HFFc6 (cell line): Measurements from ENCODE around the gene SPATA31A1. TPM values are rescaled to one million over a fixed set of nuclear protein-coding genes. Genes with fewer than 3 reads are reported as not detected.
"Not testable (repeated sequence)": the region's sequence is repeated elsewhere in the genome, so short reads cannot be mapped to it uniquely, and the experiment has no call there.

Experiments used
- DNase-seq: peaks from one replicate; pipeline ENCODE4 v3.0.0-alpha.2; 2018
- H3K27ac Mint-ChIP-seq: 2 replicates; pipeline ENCODE4 v1.8.0; 2020; ENCODE audit warnings: mild to moderate bottlenecking, mixed read lengths
- H3K27me3 Mint-ChIP-seq: 2 replicates; pipeline ENCODE4 v1.8.0; 2021; ENCODE audit warnings: mild to moderate bottlenecking, moderate library complexity, mixed read lengths; ENCODE audit not compliant: insufficient read depth
- H3K36me3 Mint-ChIP-seq: 2 replicates; pipeline ENCODE4 v1.8.0; 2021; ENCODE audit warnings: low read depth, mixed read lengths
- H3K4me1 Mint-ChIP-seq: 2 replicates; pipeline ENCODE4 v1.8.0; 2020; ENCODE audit warnings: low read depth, mixed read lengths
- H3K4me3 Mint-ChIP-seq: 2 replicates; pipeline ENCODE4 v1.8.0; 2020; ENCODE audit warnings: mild to moderate bottlenecking, moderate library complexity, mixed read lengths
- H3K9me3 Mint-ChIP-seq: 2 replicates; pipeline ENCODE4 v1.8.0; 2020; ENCODE audit warnings: mild to moderate bottlenecking, mixed read lengths
- long read RNA-seq: library from polyadenylated mRNA; unstranded; transcript quantifications from one replicate; pipeline ENCODE4 v2.0.0, GENCODE V29; 2019
- total RNA-seq, 6 experiments: library from RNA; stranded (reverse); fragmentation: NEBNext Ultra II Directional; extraction: Animal tissue kit (Norgen Biotek cat#: 25700); gene quantifications; 2 replicates in 1 of 6; 3 replicates in 5 of 6; pipeline ENCODE4 v1.2.3, GENCODE V29; 2021

SPATA31A1 gene
- not detected for total RNA-seq
- long read RNA-seq = 0 reads

DNA sequence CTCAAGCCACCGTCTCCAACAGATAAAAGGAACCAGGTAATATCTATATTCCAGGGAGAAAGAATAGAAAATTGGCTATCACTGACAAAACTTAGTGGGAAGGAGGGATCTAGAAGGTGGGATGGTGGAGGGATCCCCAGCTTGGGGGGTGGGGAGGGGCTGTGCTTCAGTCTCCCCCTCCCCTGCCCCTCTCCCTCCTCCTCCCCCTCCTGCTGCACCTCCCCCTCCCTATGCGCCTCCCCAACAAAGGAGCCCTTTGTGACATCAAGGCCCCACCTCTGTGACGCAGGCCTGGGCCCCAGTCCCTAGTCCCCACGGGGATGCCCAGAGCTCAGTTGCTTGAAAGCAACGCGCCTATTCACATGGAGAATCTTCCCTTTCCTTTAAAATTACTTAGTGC lies at the start of gene SPATA31A1:
Gene SPATA31A1, plus strand, starts transcription at position 301 of the 400 bp plus-strand sequence. Its CDS starts 62 bp downstream, at position 363.
- H3K4me1 Mint-ChIP-seq, H3K9me3 Mint-ChIP-seq, H3K36me3 Mint-ChIP-seq, H3K4me3 Mint-ChIP-seq, DNase-seq, H3K27me3 Mint-ChIP-seq, H3K27ac Mint-ChIP-seq: not testable (repeated sequence)

DNA sequence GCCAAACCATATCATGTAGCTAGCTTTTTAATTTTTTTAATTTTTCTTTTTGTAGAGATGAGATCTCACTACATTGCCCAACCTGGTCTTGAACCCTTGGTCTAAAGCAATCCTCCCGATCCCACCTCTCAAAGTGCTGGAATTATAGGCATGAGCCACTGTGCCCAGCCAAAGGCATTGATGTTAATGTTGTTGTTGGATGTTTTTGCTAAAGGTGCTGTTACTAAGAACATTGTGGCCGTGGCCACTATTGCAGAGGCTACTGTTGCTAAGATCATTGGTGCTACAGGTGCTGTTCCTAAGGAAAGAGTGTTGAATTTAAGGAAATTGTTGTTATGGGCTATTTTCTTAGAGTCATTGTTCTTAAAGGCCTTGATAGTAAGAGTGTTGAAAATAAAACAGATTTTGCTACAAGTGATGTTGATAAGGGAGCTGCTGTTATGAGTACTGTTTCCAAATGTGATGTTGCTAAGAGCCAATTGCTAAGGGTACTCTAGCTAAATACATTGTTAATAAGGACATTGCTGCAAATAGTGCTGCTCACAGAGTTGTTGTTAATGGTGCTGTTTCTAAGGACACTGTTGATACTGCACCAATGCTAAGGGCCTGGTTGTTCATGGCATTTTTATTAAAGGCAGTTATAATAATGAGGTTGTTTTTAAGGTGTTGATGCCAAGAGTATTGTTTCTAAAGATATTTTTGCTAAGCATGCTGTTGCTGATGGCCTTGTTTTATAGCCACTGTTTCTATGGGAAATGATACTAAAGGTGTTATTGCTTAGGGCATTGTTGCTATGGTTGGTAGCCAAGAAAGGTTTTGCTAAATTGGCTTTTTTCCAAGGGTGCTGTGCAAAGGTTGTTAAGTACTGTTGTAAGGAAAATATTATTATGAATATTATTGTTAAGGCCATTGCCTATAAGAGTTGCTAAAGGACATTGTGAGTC lies 52.1 kb downstream of the SPATA31A1 start:
- H3K9me3 Mint-ChIP-seq, H3K27ac Mint-ChIP-seq, H3K36me3 Mint-ChIP-seq, H3K4me3 Mint-ChIP-seq, H3K27me3 Mint-ChIP-seq, DNase-seq, H3K4me1 Mint-ChIP-seq: not testable (repeated sequence)

DNA sequence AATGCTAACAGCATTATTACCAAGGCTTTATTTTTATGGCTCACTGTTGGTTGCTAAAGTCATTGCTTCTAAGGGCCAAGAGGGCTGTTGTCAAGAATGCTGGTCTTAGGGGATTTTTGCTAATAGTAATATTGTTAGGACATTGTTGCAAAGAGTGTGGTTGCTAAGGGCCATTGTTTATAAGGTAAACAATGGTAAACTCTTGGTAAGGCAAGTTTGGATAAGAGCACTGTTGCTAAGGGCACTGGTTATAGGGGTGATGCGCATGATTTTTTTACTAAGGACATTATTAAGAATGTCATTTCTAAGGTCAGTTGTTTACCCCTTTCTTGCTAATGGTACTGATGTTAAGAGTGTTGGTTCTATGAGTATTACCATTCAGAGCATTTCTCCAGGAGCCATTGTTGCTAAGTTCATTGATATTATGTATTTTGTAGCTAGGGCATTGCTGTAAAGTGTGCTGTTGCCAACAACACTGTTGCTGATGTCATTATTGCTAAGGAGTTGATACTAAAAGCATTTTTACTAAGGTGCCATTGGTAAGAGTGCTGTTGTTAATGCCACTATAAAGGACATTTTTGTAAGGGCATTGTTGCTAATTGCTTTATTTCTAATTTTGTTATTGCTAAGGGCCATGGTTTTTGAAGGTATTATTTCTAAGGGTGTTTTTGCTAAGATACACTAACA lies 55.9 kb downstream of the SPATA31A1 start:
- DNase-seq, H3K9me3 Mint-ChIP-seq, H3K27me3 Mint-ChIP-seq, H3K36me3 Mint-ChIP-seq, H3K27ac Mint-ChIP-seq, H3K4me3 Mint-ChIP-seq, H3K4me1 Mint-ChIP-seq: not testable (repeated sequence)

Other genes starting within 250 kb of the SPATA31A1 start
- gene CNTNAP3, start 67.5 kb upstream of the SPATA31A1 start, total RNA-seq = not detected